ENCODE measurements around the gene INSL3.
A peak's percentile ranks its signal among the peaks of the same experiment; 100 is the strongest.
"Not testable (repeated sequence)": the region's sequence is repeated elsewhere in the genome, so short reads cannot be mapped to it uniquely, and the experiment has no call there.

INSL3 gene

DNA sequence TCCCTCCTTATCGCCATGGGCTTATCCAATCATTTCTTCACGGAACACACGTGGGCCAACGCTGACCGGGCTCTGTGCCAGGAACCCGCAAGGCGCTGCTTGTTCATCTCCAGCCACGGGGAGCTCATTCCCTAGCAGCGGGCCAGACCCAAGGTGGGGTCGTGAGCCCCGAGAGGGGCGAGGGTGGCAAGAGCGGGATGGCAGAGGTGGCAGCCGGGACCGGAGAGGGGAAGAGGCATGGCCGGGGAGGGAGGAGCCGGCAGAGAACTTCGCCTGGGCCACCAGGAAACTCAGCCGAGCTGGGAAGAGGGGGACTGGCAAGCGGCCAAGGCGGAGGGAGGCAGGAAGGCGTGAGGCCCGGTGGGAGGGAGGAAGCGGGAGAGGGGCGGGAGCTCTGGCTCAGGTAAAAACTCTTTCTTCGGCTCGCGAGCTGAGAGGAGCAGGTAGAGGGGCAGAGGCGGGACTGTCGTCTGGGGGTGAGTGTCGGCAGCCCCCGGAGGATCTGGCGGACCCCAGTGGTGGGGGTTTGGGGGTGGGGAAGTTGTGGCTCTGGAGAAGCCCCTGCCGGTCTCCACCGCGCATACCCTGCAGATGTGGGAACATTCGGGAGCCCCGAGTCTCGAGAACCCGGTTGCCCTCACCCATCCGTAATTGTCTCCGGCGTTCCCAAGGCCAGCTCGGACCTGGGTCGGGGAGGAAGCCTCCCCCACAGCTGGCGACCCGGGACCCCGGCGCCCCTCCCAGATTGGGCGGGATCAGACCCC is 26.4 kb downstream of the INSL3 start, which contains the start of gene B3GNT3:
TSS of gene B3GNT3 (plus strand) at position 408 of the 764 bp plus-strand sequence. CDS start 12,670 bp downstream, outside the sequence.
- no peak for DNase-seq (ENCODE audit: low read depth)
- no peak within 1 kb of the TSS for H3K4me3 ChIP-seq (ENCODE audit: low read depth, low read length)

DNA sequence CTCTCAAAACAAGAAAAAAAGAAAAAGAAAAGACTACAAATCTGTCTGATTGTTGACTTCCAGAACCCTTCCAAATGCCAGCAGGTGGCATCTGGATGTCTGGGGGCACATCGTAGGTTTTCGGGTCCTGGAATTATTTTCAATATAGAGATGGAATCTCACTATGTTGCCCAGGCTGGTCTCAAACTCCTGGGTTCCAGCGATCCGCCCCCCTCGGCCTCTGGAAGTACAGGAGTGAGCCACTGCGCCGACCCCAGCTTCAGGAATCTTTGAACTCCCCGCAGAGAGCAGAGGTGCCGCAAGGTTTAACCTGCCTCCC is 26.9 kb downstream of the INSL3 start:
- no peak overlapping the region for H3K4me3 ChIP-seq (ENCODE audit: low read depth, low read length)
- no peak for DNase-seq (ENCODE audit: low read depth)

DNA sequence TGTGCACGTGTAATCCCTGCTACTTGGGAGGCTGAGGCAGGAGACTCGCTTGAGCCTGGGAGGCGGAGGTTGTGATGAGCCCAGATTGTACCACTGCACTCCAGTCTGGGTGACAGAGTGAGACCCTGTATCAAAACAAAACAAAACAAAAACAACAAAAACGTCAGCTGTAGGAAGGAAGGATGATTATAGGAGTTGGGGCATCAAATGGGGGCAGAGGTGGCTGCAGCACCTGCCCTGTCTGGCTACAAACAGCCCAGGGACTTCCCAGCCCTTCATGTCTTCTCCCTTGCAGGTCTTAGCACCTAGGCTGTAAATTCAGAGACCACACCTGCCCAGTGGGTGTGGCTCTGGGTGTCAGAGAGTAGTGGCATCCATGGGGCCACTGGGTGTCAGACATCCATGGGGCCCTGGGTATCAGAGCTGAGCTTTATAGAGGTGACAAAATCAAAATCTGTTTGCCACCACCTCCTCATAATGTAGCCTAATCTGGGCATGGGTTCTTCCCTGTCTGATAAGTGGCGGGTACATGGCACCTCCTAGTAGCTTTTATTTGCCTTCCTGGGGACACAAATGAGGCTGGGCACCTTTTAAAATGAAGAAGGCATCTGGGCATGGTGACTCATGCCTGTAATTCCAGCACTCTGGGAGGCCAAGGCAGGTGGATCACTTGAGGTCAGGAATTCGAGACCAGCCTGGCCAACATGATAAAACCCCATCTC is 31.1 kb downstream of the INSL3 start:
- H3K4me3 ChIP-seq (ENCODE audit: low read depth, low read length), result no peak overlapping the region
- DNase-seq (ENCODE audit: low read depth), result no peak

DNA sequence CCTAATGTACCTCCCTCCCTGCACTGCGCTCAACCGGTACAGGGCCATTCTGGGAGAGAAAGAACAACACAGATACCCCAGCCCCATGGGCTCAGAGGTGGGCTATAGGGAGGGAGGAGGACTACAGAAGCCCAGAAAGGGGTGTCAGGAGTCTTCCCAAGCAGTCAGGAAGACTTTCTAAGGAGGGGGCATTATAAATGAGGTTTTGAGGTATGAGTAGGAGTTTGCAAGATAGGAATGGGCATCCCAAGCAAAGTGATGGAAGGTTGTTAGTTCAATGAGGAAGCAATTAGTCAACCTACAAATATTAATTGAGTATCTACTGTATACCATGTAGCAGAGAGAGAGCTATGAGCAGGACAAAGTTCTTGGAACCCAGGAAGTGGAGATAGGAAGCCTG is 32.7 kb downstream of the INSL3 start:
- no peak overlapping the region for H3K4me3 ChIP-seq (ENCODE audit: low read depth, low read length)
- DNase-seq (ENCODE audit: low read depth), result no peak

DNA sequence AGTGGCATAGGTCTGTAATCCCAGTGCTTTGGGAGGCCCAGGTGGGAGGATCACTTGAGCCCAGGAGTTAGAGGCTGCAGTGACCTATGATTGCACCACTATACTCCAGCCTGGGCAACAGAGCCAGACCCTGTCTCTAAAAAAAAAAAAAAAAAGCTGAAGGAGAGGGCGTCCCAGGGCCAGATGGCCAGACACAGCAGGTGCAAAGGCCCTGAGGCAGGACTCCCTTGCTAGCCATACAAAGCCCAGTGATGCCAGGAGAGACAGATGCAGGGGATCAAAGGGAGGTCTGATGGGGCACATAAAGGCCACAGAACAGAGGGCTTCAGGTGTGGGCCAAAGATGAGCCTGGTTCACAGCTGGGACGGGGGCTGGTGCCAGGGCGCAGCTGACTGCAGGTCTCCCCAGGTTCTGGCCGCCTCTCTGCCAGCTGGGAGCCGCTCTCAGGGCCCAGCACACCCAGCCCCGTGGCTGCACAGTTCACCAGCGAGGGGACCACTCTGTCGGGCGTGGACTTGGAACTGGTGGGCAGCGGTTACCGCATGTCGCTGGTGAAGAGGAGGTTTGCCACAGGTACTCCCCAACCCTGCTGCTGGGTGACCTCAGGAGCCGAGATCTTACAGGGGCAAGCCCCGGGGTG is 33.9 kb downstream of the INSL3 start:
- H3K4me3 ChIP-seq (ENCODE audit: low read depth, low read length), result no peak overlapping the region
- no peak for DNase-seq (ENCODE audit: low read depth)

DNA sequence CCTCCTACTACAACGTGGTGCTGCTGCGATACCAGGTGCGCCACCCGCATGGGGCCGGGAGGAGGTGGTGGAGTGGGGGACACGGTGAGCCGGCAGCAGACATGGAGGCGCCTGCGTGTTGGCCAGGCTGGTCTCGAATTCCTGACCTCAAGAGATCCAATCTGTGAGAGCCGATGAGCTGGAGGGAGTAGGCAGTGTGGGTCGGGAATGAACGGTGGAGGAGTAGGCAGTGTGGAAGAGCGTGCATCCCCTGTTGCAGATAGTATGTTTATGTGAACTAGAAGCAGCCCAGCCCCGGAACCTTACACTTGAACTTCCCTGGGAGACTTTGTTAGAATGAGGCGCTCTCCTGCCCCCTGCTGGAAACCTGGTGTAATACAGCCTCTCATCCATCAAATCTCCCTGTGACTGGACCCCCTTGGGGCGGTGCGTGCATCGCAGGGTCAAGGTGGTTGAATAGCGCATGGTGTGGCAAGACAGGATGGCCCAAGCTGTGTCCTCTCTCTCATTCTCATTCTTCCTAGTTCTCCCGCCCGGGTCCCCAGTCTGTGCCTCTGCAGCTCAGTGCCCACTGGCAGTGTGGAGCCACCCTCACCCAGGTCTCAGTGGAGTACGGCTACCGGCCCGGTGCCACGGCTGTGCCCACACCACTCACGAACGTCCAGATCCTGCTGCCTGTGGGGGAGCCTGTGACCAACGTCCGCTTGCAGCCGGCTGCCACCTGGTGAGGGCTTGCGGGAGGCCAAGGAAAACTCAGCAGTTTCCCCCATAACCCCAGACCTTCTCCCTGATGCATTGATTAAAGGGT is 36.9 kb downstream of the INSL3 start:
- DNase-seq (ENCODE audit: low read depth), result no peak
- no peak overlapping the region for H3K4me3 ChIP-seq (ENCODE audit: low read depth, low read length)

DNA sequence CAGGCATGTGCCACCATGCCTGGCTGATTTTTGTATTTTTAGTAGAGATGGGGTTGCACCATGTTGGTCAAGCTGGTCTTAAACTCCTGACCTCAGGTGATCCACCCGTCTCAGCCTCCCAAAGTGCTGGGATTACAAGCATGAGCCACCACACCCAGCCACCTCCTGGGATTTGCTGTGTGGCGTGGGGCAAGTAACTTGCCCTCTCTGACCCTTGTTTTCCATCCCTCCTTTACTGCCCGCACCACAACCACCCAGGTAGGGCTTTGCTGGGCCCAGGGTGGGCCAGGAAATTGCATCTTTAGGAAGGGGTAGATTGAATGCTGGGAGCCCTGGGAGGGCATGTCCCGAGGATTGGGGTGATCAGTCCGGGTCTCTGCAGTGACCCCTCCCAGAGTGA is 37.6 kb downstream of the INSL3 start:
- H3K4me3 ChIP-seq (ENCODE audit: low read depth, low read length); DNase-seq (ENCODE audit: low read depth): not testable (repeated sequence)

DNA sequence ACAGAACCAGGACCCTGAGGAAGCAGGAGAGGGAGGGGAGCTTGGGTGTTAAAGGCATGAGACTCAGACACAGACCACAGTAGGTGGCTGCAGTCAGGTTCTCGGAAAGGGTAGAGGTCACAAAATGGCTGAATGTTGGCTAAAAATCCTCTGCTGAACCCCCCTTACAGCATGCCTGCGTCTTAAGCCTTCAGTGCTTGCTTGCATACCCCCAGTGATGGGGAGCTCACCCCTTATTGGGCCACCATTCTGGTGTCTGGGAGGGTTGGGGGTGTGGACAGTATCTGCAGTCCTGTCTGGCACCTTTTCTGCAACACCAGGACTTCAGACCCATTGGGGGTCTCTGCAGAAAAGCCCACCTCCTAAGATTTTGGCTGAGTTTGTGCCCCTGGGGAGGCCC is 40.5 kb downstream of the INSL3 start:
- H3K4me3 ChIP-seq (ENCODE audit: low read depth, low read length), result no peak overlapping the region
- no peak for DNase-seq (ENCODE audit: low read depth)

DNA sequence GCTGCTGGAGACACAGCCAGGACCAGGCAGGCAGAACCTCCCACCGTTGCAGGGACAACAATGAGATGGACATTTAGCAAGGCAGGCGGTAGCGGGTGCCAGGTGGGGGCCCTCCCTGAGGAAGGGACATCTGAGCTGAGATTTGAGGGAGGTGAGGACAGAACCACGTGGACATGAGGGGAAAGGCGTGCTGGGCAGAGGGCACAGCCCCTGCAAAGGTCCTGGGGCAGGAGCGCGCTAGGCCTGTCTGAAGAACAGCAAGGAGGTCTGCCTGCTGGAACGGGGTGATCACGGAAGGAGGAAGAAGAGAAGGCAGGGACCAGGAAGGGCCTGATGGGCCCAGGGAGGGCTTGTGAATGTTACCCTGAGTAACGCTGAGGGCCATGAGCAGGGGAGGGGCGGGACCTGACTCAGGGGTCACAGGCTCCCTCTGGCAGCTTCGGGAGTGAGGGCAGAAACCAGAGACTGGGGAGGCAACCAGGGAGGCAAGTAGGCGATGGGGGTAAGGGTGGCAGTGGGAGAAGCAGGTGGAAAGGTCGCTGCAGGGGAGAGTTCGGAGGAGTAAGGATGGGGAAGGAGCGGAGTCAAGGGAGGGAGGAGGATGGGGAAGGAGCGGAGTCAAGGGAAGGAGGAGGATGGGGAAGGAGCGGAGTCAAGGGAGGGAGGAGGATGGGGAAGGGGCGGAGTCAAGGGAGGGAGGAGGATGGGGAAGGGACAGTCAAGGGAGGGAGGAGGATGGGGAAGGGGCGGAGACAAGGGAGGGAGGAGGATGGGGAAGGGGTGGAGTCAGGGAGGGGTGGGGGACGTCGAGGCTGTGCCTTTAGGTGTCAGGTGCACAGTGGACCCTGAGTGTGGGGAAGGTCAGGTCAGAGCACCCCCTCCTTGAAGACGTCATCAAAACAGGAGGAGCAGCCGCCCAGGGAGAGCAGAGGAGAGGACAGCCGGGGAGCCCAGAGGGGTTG is 42.1 kb downstream of the INSL3 start:
- DNase-seq (ENCODE audit: low read depth), result no peak
- peak overlapping the region; percentile 37 for H3K4me3 ChIP-seq (ENCODE audit: low read depth, low read length)

DNA sequence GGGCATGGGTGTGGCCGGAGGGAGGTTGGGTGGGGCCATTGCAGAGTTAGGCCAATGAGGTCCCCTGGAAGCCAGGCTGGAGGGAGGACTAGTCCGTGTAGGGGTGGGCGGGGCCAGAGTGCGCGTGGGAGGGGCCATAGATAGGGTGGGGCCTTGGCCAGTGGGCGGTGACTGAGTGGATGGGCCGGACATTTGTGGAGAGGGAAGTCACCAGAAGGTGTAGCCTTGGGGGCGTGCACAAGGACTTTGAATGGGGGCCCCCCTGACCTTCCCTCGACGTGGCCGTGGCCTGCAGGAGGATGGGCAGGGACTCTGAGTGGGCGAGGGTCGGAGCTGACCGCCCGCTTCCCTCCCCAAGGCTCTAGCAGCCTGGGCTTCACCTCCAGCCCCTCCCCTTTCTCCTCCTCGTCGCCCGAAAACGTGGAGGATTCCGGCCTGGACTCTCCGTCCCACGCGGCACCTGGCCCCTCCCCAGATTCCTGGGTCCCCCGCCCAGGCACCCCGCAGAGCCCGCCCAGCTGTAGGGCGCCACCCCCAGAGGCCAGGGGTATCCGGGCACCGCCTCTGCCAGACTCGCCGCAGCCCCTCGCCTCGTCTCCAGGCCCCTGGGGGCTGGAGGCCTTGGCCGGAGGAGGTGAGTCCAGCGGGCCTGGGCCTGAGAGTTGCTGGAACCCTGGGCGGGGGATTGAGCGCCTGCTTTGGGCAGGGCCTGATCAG is 42.9 kb downstream of the INSL3 start:
- no peak for DNase-seq (ENCODE audit: low read depth)
- peak overlapping the region; percentile 37 for H3K4me3 ChIP-seq (ENCODE audit: low read depth, low read length)

DNA sequence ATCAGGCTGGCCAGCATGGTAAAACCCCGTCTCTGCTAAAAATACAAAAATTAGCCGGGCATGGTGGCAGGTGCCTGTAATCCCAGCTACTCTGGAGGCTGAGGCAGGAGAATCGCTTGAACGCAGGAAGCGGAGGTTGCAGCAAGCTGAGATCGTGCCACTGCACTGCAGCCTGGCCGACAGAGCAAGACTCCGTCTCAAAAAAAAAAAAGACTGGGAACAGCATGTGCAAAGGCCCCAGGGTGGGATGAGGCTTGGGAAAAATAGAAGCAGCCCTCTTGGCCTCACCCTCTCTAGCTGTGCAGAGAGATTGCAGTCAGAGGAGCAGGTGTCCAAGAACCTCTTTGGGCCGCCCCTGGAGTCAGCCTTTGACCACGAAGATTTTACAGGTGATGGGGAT is 43.5 kb downstream of the INSL3 start:
- not testable (repeated sequence) for H3K4me3 ChIP-seq (ENCODE audit: low read depth, low read length); DNase-seq (ENCODE audit: low read depth)

DNA sequence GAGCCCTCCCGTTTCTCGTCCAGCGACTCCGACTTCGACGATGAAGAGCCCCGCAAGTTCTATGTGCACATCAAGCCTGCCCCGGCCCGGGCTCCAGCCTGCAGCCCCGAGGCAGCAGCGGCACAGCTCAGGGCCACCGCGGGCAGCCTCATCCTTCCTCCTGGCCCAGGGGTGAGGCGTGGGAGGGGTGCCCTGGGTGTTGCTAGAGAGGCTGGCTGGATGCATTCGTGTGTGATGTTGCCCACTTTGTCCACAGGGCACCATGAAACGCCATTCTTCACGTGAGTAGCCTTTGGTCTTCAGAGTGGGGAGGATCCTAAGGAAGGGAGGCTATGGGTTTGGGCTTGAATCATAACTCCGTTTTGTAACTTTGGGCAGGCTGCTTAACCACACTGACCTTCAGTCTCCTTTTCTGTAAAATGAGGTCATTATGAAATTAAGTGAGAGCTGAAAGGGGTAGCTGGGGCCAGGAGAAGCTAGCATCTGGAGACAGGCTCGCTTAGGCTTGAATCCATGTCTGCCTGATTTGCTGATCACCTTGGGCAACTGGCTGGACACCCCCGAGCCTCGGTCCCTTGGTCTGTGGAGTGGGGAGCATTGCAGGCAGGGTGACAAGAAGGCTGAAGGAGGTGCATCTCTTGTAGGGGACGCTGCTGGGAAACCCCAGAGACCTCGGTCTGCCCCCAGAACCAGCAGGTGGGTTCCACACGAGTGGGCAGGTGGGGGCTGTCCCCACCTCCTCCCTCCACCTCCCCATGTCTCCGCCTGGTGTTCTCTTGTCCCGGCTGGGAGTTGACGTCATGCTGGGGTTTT is 45.1 kb downstream of the INSL3 start:
- no peak for DNase-seq (ENCODE audit: low read depth)

DNA sequence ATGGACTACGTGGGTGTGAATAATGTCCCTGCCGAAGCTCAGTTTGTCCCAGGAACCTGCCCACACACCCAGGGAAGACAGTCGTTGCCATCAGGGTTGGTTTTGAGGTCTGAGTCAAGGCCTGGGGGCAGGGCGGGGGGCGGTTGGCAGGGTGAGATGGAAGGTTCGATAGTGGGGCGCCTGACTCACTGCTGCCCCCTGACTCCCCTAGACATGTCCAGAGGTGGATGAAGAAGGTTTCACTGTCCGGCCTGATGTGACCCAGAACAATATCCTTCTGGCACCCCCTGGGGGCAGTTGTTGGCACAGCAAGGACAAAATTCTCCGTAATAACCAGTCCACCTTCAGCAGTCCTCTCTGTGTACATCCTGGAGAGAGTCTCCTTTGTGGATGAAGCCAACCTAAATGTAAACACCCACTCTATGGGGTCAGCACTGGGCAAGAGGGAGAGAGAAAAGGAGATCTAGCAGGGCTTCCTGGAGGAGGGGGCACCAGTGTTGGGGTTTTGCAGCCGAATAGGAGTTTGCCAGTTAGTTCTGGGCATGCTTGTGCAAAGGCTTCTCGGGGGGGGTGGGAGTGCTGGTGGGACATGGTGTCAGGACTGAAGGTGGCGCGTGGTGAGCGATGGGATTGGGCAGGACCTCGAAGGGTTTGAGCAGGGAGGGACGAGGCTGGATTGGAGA is 45.9 kb downstream of the INSL3 start:
- no peak for DNase-seq (ENCODE audit: low read depth)
- no peak overlapping the region for H3K4me3 ChIP-seq (ENCODE audit: low read depth, low read length)

More for the DNA sequence above, 45.1 kb downstream of the INSL3 start:
- no peak overlapping the region for H3K4me3 ChIP-seq (ENCODE audit: low read depth, low read length)

DNA sequence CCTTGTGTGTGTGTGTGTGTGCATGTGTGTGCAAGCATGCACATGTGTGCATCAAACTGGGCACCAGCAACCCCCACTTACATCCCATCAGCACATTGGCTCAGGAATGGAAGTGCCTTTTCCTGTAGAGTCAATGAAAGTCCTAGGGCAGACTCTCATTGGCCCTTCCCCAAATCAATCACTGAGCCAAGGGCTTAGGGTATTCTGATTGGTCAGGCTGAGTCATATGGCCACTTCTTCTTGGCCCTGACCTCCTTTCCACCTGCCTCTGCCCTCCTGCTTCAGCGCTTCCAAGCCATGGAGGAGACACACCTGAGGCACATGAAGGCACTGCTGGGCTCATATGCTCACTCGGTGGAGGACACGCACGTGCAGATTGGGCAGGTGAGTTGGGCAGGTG is 49.1 kb downstream of the INSL3 start:
- no peak overlapping the region for H3K4me3 ChIP-seq (ENCODE audit: low read depth, low read length)
- DNase-seq (ENCODE audit: low read depth), result no peak

DNA sequence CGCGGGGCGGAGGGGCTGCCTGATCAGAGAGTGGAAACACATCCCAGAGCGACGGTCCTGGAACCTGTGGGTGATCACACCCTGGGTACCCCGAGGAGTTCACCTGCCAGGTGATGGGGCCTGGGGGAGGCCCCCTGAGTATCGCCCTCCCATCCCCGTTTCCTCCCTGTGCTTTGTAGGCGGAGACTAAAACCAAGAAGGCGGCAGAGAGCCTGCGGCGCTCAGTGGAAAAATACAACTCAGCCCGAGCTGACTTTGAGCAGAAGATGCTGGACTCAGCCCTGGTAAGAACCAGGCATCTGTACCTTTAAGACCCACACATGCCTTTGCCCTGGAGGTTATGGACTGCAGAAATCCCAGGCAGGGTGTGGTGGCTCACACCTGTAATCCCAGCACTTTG is 50.7 kb downstream of the INSL3 start:
- no peak for DNase-seq (ENCODE audit: low read depth)
- H3K4me3 ChIP-seq (ENCODE audit: low read depth, low read length), result no peak overlapping the region

DNA sequence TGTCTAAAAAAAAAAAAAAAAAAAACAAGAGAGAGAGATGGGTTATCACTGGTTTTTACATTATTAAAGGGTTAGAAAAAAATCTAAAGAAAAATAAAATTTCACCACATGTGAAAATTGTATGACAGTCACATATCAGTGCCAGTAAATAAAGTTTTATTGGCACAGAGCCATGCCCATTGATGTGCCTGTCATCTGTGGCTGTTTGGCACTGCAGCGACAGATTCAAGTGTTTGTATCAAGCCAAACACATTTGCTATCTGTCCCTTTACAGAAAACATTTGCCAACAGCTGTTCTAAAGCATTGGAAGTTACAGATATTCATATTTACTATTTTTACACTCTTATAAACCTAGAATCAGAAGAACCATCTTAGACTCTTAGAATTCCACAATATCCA is 53.8 kb downstream of the INSL3 start:
- DNase-seq (ENCODE audit: low read depth), result no peak
- no peak overlapping the region for H3K4me3 ChIP-seq (ENCODE audit: low read depth, low read length)

Measured in skeletal muscle cell (primary cell).